HepG2 (cell line): ENCODE data around the gene AMER3. TPM values are rescaled to one million over a fixed set of nuclear protein-coding genes. Genes with fewer than 3 reads are reported as not detected.

ENCODE experiments used
- ATAC-seq: fragments of 200-7000 bp; cut with Tn5 transposase; 3 replicates; pipeline ENCODE4 v1.9.1; 2020; ENCODE audit warnings: mild to moderate bottlenecking, moderate library complexity
- BruUV-seq: library from RNA; stranded (reverse); fragments of 400-500 nt; replicated peaks from 2 replicates; lab custom pipeline; 2021; lab: Mats Ljungman, UMichigan
- CTCF ChIA-PET: fragments of 300-600 bp; formaldehyde crosslinking; extraction: SDS; loops from one replicate; lab custom pipeline; 2021; ENCODE audit warnings: low total read pairs, inconsistent platforms, low intra/inter-chr PET ratio; lab: Yijun Ruan, JAX
- POLR2A ChIA-PET: fragments of 350-600 bp; sonication (Branson Sonifier 250); formaldehyde crosslinking; loops from one replicate; lab custom pipeline; 2020; ENCODE audit warnings: antibody characterized with exemption, inconsistent platforms; lab: Yijun Ruan, JAX
- DNase-seq: peaks from one replicate; pipeline ENCODE4 v3.0.0-alpha.2; 2015; ENCODE audit warnings: low spot score
- FAIRE-seq: peaks from 3 replicates; lab custom pipeline; 2011; peaks lifted over from hg19 to GRCh38; lab: Jason Lieb, UNC
- H2AFZ ChIP-seq: one replicate; pipeline ENCODE4 v1.6.1; 2011; ENCODE audit warnings: low read length, inconsistent platforms
- H3K27ac ChIP-seq: fragments of 300-600 bp; 3 replicates; pipeline ENCODE4 v1.8.0; 2011; ENCODE audit warnings: mixed run types, mild to moderate bottlenecking, mixed read lengths, low read length, inconsistent platforms; ENCODE audit not compliant: insufficient read depth; ENCODE audit errors: extremely low read length
- H3K27me3 ChIP-seq, 2 experiments: fragments of 200-600 bp in 1 of 2; 2 replicates in 1 of 2; 3 replicates in 1 of 2; pipeline versions ENCODE4 v1.6.0 to v1.8.0; 2011; ENCODE audit warnings: low read length in 2 of 2, mild to moderate bottlenecking in 2 of 2, moderate library complexity in 2 of 2, inconsistent platforms in 1 of 2; ENCODE audit not compliant: insufficient read depth in 2 of 2, control insufficient read depth in 1 of 2
- H3K36me3 ChIP-seq, 2 experiments: fragments of 200-600 bp in 1 of 2; replicated peaks in 1 of 2; 2 replicates in 1 of 2; 3 replicates in 1 of 2; pipeline versions ENCODE4 v1.5.1 to v1.8.0; 2011; ENCODE audit warnings: low read length in 2 of 2, inconsistent platforms in 1 of 2; ENCODE audit not compliant: insufficient read depth in 2 of 2, control insufficient read depth in 1 of 2
- H3K4me1 ChIP-seq: 2 replicates; pipeline ENCODE4 v1.5.1; 2012; ENCODE audit warnings: low read length, inconsistent platforms; ENCODE audit not compliant: insufficient read depth
- H3K4me2 ChIP-seq: 2 replicates; pipeline ENCODE4 v1.6.0; 2011; ENCODE audit warnings: low read depth, low read length, inconsistent platforms
- H3K4me3 ChIP-seq, 3 experiments: fragments of 200-600 bp in 1 of 3; sonication (generic), shearing (Covaris generic) in 1 of 3; replicated peaks in 1 of 3; 2 replicates each; pipeline ENCODE4 v1.5.1; 2011 to 2016; ENCODE audit warnings: low read length in 3 of 3, inconsistent platforms in 2 of 3, low read depth in 2 of 3, mild to moderate bottlenecking in 2 of 3, control low read depth in 1 of 3, mixed read lengths in 1 of 3; ENCODE audit not compliant: insufficient read depth in 1 of 3
- H3K79me2 ChIP-seq: one replicate; pipeline ENCODE4 v1.6.1; 2011; ENCODE audit warnings: low read length, inconsistent platforms; ENCODE audit not compliant: insufficient read depth
- H3K9ac ChIP-seq: 2 replicates; pipeline ENCODE4 v1.6.0; 2011; ENCODE audit warnings: mild to moderate bottlenecking, low read depth, low read length, inconsistent platforms; ENCODE audit not compliant: insufficient read depth
- H3K9me3 ChIP-seq: 2 replicates; pipeline ENCODE4 v1.5.1; 2012; ENCODE audit warnings: mild to moderate bottlenecking, low read length
- H4K20me1 ChIP-seq: 2 replicates; pipeline ENCODE4 v1.6.0; 2011; ENCODE audit warnings: inconsistent platforms, mild to moderate bottlenecking, low read length, moderate library complexity; ENCODE audit not compliant: insufficient read depth
- CEBPB ChIP-seq: IDR thresholded peaks from 2 replicates; pipeline ENCODE4 v1.6.1; 2011; ENCODE audit warnings: low read depth, low read length, improper control_type of control experiment, borderline replicate concordance
- CEBPG ChIP-seq: IDR thresholded peaks from 2 replicates; pipeline ENCODE4 v1.6.1; 2016
- FOSL2 ChIP-seq: sonication (generic); formaldehyde crosslinking; IDR thresholded peaks from 2 replicates; pipeline ENCODE4 v1.4.0; 2020; ENCODE audit warnings: missing genetic modification reagents
- SNAPC2 ChIP-seq: sonication (generic); formaldehyde crosslinking; IDR thresholded peaks from 2 replicates; pipeline ENCODE4 v1.8.1; 2022; ENCODE audit warnings: mild to moderate bottlenecking, missing genetic modification reagents
- ZFP1 ChIP-seq: IDR thresholded peaks from 2 replicates; pipeline ENCODE4 v1.6.1; 2016
- ZNF367 ChIP-seq: sonication (generic); formaldehyde crosslinking; IDR thresholded peaks from 2 replicates; pipeline ENCODE4 v1.4.0; 2020; ENCODE audit warnings: missing genetic modification reagents, borderline replicate concordance
- ZNF687 ChIP-seq: sonication (generic); formaldehyde crosslinking; IDR thresholded peaks from 2 replicates; pipeline ENCODE4 v1.5.1; 2020; ENCODE audit warnings: mild to moderate bottlenecking, missing genetic modification reagents, moderate library complexity
- WGBS: methylation state at CpG from one replicate; pipeline ENCODE4 v1.1.6; 2017; ENCODE audit warnings: low lambda C conversion rate; 5-methylcytosine and 5-hydroxymethylcytosine counted together
- in situ Hi-C: cut with HindIII; loops from 2 replicates; pipeline ENCODE4 v1.10.0; 2017; ENCODE audit warnings: low pct_unique_long_range_greater_than_20kb; ENCODE audit not compliant: extremely low pct_ligation_motif_present
- intact Hi-C: fragments of 100-400 bp; cut with micrococcal nuclease; formaldehyde crosslinking; loops from one replicate; pipeline ENCODE4 v1.10.0; 2022; ENCODE audit not compliant: unreplicated experiment
- polyA plus RNA-seq, 8 experiments: library from polyadenylated mRNA; depleted of rRNA in 3 of 8; stranded (reverse) in 7 of 8; unstranded in 1 of 8; fragments of >200 nt; fragmentation: Illumina TruSeq in 4 of 8; extraction: Trizol in 4 of 8; gene quantifications; 2 replicates each; pipeline versions ENCODE4 v1.2.1 to v1.2.3, GENCODE V29; 2011 to 2016; ENCODE audit warnings: low read depth in 4 of 8, missing spikeins in 1 of 8, mixed read lengths in 1 of 8; ENCODE audit not compliant: insufficient read depth in 1 of 8
- total RNA-seq, 5 experiments: library from RNA; depleted of rRNA; stranded (reverse); fragments of >200 nt; fragmentation: Illumina TruSeq; extraction: Trizol; gene quantifications; 2 replicates each; pipeline ENCODE4 v1.2.3, GENCODE V29; 2016; ENCODE audit warnings: low read depth in 1 of 5

The AMER3 gene
- total and polyA plus RNA-seq, 2 of the 13 experiments (the other 11 are each of a cell fraction or from before 2014, with no cell fraction given): not detected

- Histone ChIP-seq H2AFZ (no peak overlapping the region), H3K4me1 (no peaks in the 10 kb centered on the region), H3K36me3 (no peaks in the 10 kb centered on the region), H3K79me2 (no peaks in the 10 kb centered on the region), H3K4me2 (no peak overlapping the region), H3K27ac (no peak overlapping the region), H4K20me1 (no peaks in the 10 kb centered on the region), H3K9me3 (no peaks in the 10 kb centered on the region), H3K27me3 (peaks cover 2 to 19% of the 10 kb centered on the region in 2 experiments; a peak in 4 of 5 replicates), H3K9ac (no peak overlapping the region), H3K4me3 (no peak overlapping the region)
- CTCF ChIA-PET: no interaction called here
- DNase-seq (no peak), ATAC-seq (no peak), FAIRE-seq (no peak)
- TF ChIP-seq ZNF367 (CRISPR knock-in tag) (no peak), SNAPC2 (no peak), FOSL2 (CRISPR knock-in tag) (0 out of 2 replicates have a peak, but pooled peaks have one; percentile 27), CEBPB (peak; percentile 70), CEBPG (peak; percentile 24; the same call in 1 of the 2 replicates), ZNF687 (no peak), ZFP1 (CRISPR knock-in tag) (no peak)
- no TSS peak for BruUV-seq
- WGBS: 38% methylated on average over 12 of the region's 12 CpGs
- in situ Hi-C loops (no loop called here), intact Hi-C loops (no loop called here)
- POLR2A ChIA-PET: no interaction called here
Observed at GRCh38 chr2:130808482-130809268, 53.3 kb downstream of the AMER3 start.
